ENCODE results near the gene PHACTR2.
"Not testable (repeated sequence)": the region's sequence is repeated elsewhere in the genome, so short reads cannot be mapped to it uniquely, and the experiment has no call there.

PHACTR2 gene

GRCh38 chr6:143718472-143718871 lies 40.7 kb downstream of the PHACTR2 start:
- Histone ChIP-seq H3K36me3 (ENCODE audit: control insufficient read depth, insufficient read depth, low read length) (no peaks in the 10 kb centered on the region; the same call in 1 of the 2 replicates), H3K9me3 (ENCODE audit: control insufficient read depth, insufficient read depth, low read length) (no peaks in the 10 kb centered on the region), H3K27ac (ENCODE audit: low read length) (no peak overlapping the region), H3K4me3 (ENCODE audit: low read length) (no peak overlapping the region), H3K4me1 (ENCODE audit: control insufficient read depth, insufficient read depth, low read length) (no peaks in the 10 kb centered on the region; the same call in 1 of the 2 replicates), H3K27me3 (ENCODE audit: control insufficient read depth, insufficient read depth, low read length) (no peaks in the 10 kb centered on the region)
- no CpG with 5 or more reads among the region's 1 CpG for WGBS (ENCODE audit: insufficient coverage, insufficient read length)
- DNase-seq (ENCODE audit: low read depth, low spot score) = no peak

GRCh38 chr6:143721642-143722041 lies 43.9 kb downstream of the PHACTR2 start:
- DNase-seq (ENCODE audit: low read depth, low spot score) = no peak

GRCh38 chr6:143724876-143725275 lies 47.1 kb downstream of the PHACTR2 start:
- no CpG with 5 or more reads among the region's 5 CpGs for WGBS (ENCODE audit: insufficient coverage, insufficient read length)

More at GRCh38 chr6:143721642-143722041, 43.9 kb downstream of the PHACTR2 start:
- H3K4me3 ChIP-seq (ENCODE audit: low read length) = no peak overlapping the region
- H3K4me1 ChIP-seq (ENCODE audit: control insufficient read depth, insufficient read depth, low read length) = no peaks in the 10 kb centered on the region
- H3K36me3 ChIP-seq (ENCODE audit: control insufficient read depth, insufficient read depth, low read length) = no peaks in the 10 kb centered on the region
- no peak overlapping the region for H3K27ac ChIP-seq (ENCODE audit: low read length)
- no peaks in the 10 kb centered on the region for H3K9me3 ChIP-seq (ENCODE audit: control insufficient read depth, insufficient read depth, low read length)
- H3K27me3 ChIP-seq (ENCODE audit: control insufficient read depth, insufficient read depth, low read length) = no peaks in the 10 kb centered on the region

GRCh38 chr6:143726015-143726647 lies 48.4 kb downstream of the PHACTR2 start:
- DNase-seq (ENCODE audit: low read depth, low spot score) = no peak
- WGBS (ENCODE audit: insufficient coverage, insufficient read length) = no CpG with 5 or more reads among the region's 2 CpGs
- H3K4me1 ChIP-seq (ENCODE audit: control insufficient read depth, insufficient read depth, low read length) = no peaks in the 10 kb centered on the region
- H3K4me3 ChIP-seq (ENCODE audit: low read length) = no peak overlapping the region
- no peak overlapping the region for H3K27ac ChIP-seq (ENCODE audit: low read length)
- H3K36me3 ChIP-seq (ENCODE audit: control insufficient read depth, insufficient read depth, low read length) = no peaks in the 10 kb centered on the region
- no peaks in the 10 kb centered on the region for H3K9me3 ChIP-seq (ENCODE audit: control insufficient read depth, insufficient read depth, low read length)
- H3K27me3 ChIP-seq (ENCODE audit: control insufficient read depth, insufficient read depth, low read length) = no peaks in the 10 kb centered on the region

More at GRCh38 chr6:143724876-143725275, 47.1 kb downstream of the PHACTR2 start:
- H3K4me3 ChIP-seq (ENCODE audit: low read length) = no peak overlapping the region
- no peaks in the 10 kb centered on the region for H3K36me3 ChIP-seq (ENCODE audit: control insufficient read depth, insufficient read depth, low read length)
- H3K27ac ChIP-seq (ENCODE audit: low read length) = no peak overlapping the region
- H3K9me3 ChIP-seq (ENCODE audit: control insufficient read depth, insufficient read depth, low read length) = no peaks in the 10 kb centered on the region
- H3K4me1 ChIP-seq (ENCODE audit: control insufficient read depth, insufficient read depth, low read length) = no peaks in the 10 kb centered on the region
- no peak for DNase-seq (ENCODE audit: low read depth, low spot score)
- no peaks in the 10 kb centered on the region for H3K27me3 ChIP-seq (ENCODE audit: control insufficient read depth, insufficient read depth, low read length)

- Histone ChIP-seq H3K9me3 (ENCODE audit: control insufficient read depth, insufficient read depth, low read length) (no peaks in the 10 kb centered on the region), H3K27me3 (ENCODE audit: control insufficient read depth, insufficient read depth, low read length) (no peaks in the 10 kb centered on the region), H3K4me3 (ENCODE audit: low read length) (no peak overlapping the region), H3K36me3 (ENCODE audit: control insufficient read depth, insufficient read depth, low read length) (no peaks in the 10 kb centered on the region), H3K4me1 (ENCODE audit: control insufficient read depth, insufficient read depth, low read length) (no peaks in the 10 kb centered on the region), H3K27ac (ENCODE audit: low read length) (no peak overlapping the region)
- no CpG with 5 or more reads among the region's 1 CpG for WGBS (ENCODE audit: insufficient coverage, insufficient read length)
- DNase-seq (ENCODE audit: low read depth, low spot score) = no peak
Observed at GRCh38 chr6:143727035-143727434, 49.3 kb downstream of the PHACTR2 start.

GRCh38 chr6:143731789-143732188 lies 54.0 kb downstream of the PHACTR2 start:
- no peaks in the 10 kb centered on the region for H3K27me3 ChIP-seq (ENCODE audit: control insufficient read depth, insufficient read depth, low read length)
- no peak for DNase-seq (ENCODE audit: low read depth, low spot score)
- H3K4me3 ChIP-seq (ENCODE audit: low read length) = no peak overlapping the region
- no peaks in the 10 kb centered on the region for H3K36me3 ChIP-seq (ENCODE audit: control insufficient read depth, insufficient read depth, low read length)
- no peaks in the 10 kb centered on the region for H3K4me1 ChIP-seq (ENCODE audit: control insufficient read depth, insufficient read depth, low read length)
- H3K9me3 ChIP-seq (ENCODE audit: control insufficient read depth, insufficient read depth, low read length) = no peaks in the 10 kb centered on the region
- no peak overlapping the region for H3K27ac ChIP-seq (ENCODE audit: low read length)
- WGBS (ENCODE audit: insufficient coverage, insufficient read length) = no CpG with 5 or more reads among the region's 1 CpG

- WGBS (ENCODE audit: insufficient coverage, insufficient read length) = no CpG with 5 or more reads among the region's 1 CpG
- Histone ChIP-seq H3K36me3 (ENCODE audit: control insufficient read depth, insufficient read depth, low read length) (no peaks in the 10 kb centered on the region), H3K27ac (ENCODE audit: low read length) (no peak overlapping the region), H3K27me3 (ENCODE audit: control insufficient read depth, insufficient read depth, low read length) (no peaks in the 10 kb centered on the region), H3K9me3 (ENCODE audit: control insufficient read depth, insufficient read depth, low read length) (no peaks in the 10 kb centered on the region), H3K4me3 (ENCODE audit: low read length) (no peak overlapping the region), H3K4me1 (ENCODE audit: control insufficient read depth, insufficient read depth, low read length) (no peaks in the 10 kb centered on the region)
- no peak for DNase-seq (ENCODE audit: low read depth, low spot score)
Observed at GRCh38 chr6:143732536-143732935, 54.8 kb downstream of the PHACTR2 start.

GRCh38 chr6:143733510-143733909 lies 55.7 kb downstream of the PHACTR2 start:
- WGBS (ENCODE audit: insufficient coverage, insufficient read length) = no CpG with 5 or more reads among the region's 1 CpG
- DNase-seq (ENCODE audit: low read depth, low spot score) = no peak
- H3K27ac ChIP-seq (ENCODE audit: low read length) = no peak overlapping the region
- no peaks in the 10 kb centered on the region for H3K27me3 ChIP-seq (ENCODE audit: control insufficient read depth, insufficient read depth, low read length)
- H3K4me1 ChIP-seq (ENCODE audit: control insufficient read depth, insufficient read depth, low read length) = no peaks in the 10 kb centered on the region
- no peaks in the 10 kb centered on the region for H3K36me3 ChIP-seq (ENCODE audit: control insufficient read depth, insufficient read depth, low read length)
- no peak overlapping the region for H3K4me3 ChIP-seq (ENCODE audit: low read length)
- no peaks in the 10 kb centered on the region for H3K9me3 ChIP-seq (ENCODE audit: control insufficient read depth, insufficient read depth, low read length)

- DNase-seq (ENCODE audit: low read depth, low spot score) = no peak
- no peaks in the 10 kb centered on the region for H3K4me1 ChIP-seq (ENCODE audit: control insufficient read depth, insufficient read depth, low read length)
- H3K27me3 ChIP-seq (ENCODE audit: control insufficient read depth, insufficient read depth, low read length) = no peaks in the 10 kb centered on the region
- H3K9me3 ChIP-seq (ENCODE audit: control insufficient read depth, insufficient read depth, low read length) = no peaks in the 10 kb centered on the region
- no peaks in the 10 kb centered on the region for H3K36me3 ChIP-seq (ENCODE audit: control insufficient read depth, insufficient read depth, low read length)
- no CpG with 5 or more reads among the region's 1 CpG for WGBS (ENCODE audit: insufficient coverage, insufficient read length)
- H3K27ac ChIP-seq (ENCODE audit: low read length) = no peak overlapping the region
- H3K4me3 ChIP-seq (ENCODE audit: low read length) = no peak overlapping the region
Observed at GRCh38 chr6:143734641-143735063, 56.9 kb downstream of the PHACTR2 start.

- not testable (repeated sequence) for H3K4me1 ChIP-seq (ENCODE audit: control insufficient read depth, insufficient read depth, low read length); H3K27me3 ChIP-seq (ENCODE audit: control insufficient read depth, insufficient read depth, low read length); H3K27ac ChIP-seq (ENCODE audit: low read length); DNase-seq (ENCODE audit: low read depth, low spot score); H3K4me3 ChIP-seq (ENCODE audit: low read length); H3K36me3 ChIP-seq (ENCODE audit: control insufficient read depth, insufficient read depth, low read length); H3K9me3 ChIP-seq (ENCODE audit: control insufficient read depth, insufficient read depth, low read length)
- WGBS (ENCODE audit: insufficient coverage, insufficient read length) = no CpG with 5 or more reads among the region's 12 CpGs
Observed at GRCh38 chr6:143738072-143738690, 60.4 kb downstream of the PHACTR2 start.

GRCh38 chr6:143739341-143739851 lies 61.6 kb downstream of the PHACTR2 start:
- no peak for DNase-seq (ENCODE audit: low read depth, low spot score)
- Histone ChIP-seq H3K27me3 (ENCODE audit: control insufficient read depth, insufficient read depth, low read length) (no peaks in the 10 kb centered on the region), H3K4me1 (ENCODE audit: control insufficient read depth, insufficient read depth, low read length) (peaks cover 5% of the 10 kb centered on the region; the same call in 1 of the 2 replicates), H3K27ac (ENCODE audit: low read length) (no peak overlapping the region), H3K4me3 (ENCODE audit: low read length) (no peak overlapping the region), H3K9me3 (ENCODE audit: control insufficient read depth, insufficient read depth, low read length) (no peaks in the 10 kb centered on the region), H3K36me3 (ENCODE audit: control insufficient read depth, insufficient read depth, low read length) (no peaks in the 10 kb centered on the region)
- WGBS (ENCODE audit: insufficient coverage, insufficient read length) = no CpG with 5 or more reads among the region's 13 CpGs
